Testis (tissue), 2 donors: Measurements from ENCODE around the gene TXNRD1.

Source experiments
- POLR2A ChIP-seq: fragments of 450-650 bp; IDR thresholded peaks from one replicate; pipeline ENCODE4 v1.6.1; 2017; ENCODE audit warnings: antibody characterized with exemption, mild to moderate bottlenecking, moderate library complexity
- TF ChIP-seq, protein P1 (sequence below), 3 experiments: fragments of 450-650 bp in 2 of 3; fragments of 200-600 bp in 1 of 3; sonication (generic) in 1 of 3; IDR thresholded peaks; one replicate each; pipeline ENCODE4 v1.5.1; 2016 to 2019; ENCODE audit warnings: antibody characterized with exemption in 3 of 3, mild to moderate bottlenecking in 2 of 3, moderate library complexity in 1 of 3

DNA sequence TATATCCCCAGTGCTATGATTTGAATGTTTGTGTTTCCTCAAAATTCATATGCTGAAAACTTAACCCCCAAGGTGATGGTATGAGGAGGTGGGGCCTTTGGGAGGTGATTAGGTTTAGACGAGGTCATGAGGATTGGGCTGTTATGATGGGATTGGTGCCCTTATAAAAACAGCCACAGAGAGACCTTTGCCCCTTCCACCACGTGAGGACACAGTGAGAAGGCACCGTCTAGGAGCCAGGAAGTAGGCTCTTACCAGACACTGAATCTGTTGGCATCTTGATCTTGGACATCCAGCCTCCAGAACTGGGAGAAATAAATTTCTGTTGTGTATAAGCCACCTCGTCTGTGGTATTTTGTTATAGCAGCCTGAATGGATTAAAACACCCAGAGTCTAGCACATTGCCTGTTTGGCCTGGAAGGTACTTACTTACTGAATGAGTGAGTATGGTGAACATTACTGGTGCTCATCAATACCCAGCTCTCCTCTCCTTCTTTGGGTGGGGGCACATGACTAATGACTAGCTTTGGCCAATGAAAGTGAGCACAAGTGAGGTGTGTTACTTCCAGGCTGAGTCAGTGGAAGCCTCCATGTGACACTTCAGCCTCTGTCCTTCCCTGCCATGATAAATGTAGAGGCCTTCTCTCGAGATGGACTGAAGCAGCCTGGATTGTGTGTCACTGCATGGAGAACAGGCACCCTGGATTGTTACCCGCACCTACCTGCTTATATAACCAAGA, 168.7 kb downstream of the TXNRD1 start:
- no peak for TF ChIP-seq POLR2A
- TF ChIP-seq, protein P1, sequence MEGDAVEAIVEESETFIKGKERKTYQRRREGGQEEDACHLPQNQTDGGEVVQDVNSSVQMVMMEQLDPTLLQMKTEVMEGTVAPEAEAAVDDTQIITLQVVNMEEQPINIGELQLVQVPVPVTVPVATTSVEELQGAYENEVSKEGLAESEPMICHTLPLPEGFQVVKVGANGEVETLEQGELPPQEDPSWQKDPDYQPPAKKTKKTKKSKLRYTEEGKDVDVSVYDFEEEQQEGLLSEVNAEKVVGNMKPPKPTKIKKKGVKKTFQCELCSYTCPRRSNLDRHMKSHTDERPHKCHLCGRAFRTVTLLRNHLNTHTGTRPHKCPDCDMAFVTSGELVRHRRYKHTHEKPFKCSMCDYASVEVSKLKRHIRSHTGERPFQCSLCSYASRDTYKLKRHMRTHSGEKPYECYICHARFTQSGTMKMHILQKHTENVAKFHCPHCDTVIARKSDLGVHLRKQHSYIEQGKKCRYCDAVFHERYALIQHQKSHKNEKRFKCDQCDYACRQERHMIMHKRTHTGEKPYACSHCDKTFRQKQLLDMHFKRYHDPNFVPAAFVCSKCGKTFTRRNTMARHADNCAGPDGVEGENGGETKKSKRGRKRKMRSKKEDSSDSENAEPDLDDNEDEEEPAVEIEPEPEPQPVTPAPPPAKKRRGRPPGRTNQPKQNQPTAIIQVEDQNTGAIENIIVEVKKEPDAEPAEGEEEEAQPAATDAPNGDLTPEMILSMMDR (IDR thresholded peaks at IDR 0.05): no peak
